Activated naive CD8-positive, alpha-beta T cell treated with anti-CD3 and anti-CD28 coated beads, Interleukin-2, amount 10 ng/mL, durations not matched to agents 7 days and 5 days (primary cell): ENCODE measurements around the gene SSR1. TPM values are rescaled to one million over a fixed set of nuclear protein-coding genes. Genes with fewer than 3 reads are reported as not detected.

ENCODE experiments used
- ATAC-seq: fragments of 150-1000 bp; cut with Tn5 transposase; one replicate; pipeline ENCODE4 v1.10.0; 2021; ENCODE audit warnings: low read depth, moderate library complexity
- POLR2A ChIA-PET: fragments of 350-600 bp; sonication (Branson Sonifier 250); formaldehyde crosslinking; loops from one replicate; lab custom pipeline; 2021; ENCODE audit warnings: antibody characterized with exemption; lab: Charles Lee
- DNase-seq: peaks from one replicate; pipeline ENCODE4 v3.0.0; 2021
- H3K27ac Mint-ChIP-seq: one replicate; pipeline ENCODE4 v1.8.0; 2022; ENCODE audit warnings: mild to moderate bottlenecking, mixed read lengths
- H3K27me3 Mint-ChIP-seq: one replicate; pipeline ENCODE4 v1.8.0; 2022; ENCODE audit warnings: mild to moderate bottlenecking, moderate library complexity, mixed read lengths
- H3K36me3 Mint-ChIP-seq: one replicate; pipeline ENCODE4 v1.8.0; 2021; ENCODE audit warnings: mild to moderate bottlenecking, mixed read lengths
- H3K4me1 Mint-ChIP-seq: one replicate; pipeline ENCODE4 v1.8.0; 2021; ENCODE audit warnings: mixed read lengths
- H3K4me3 Mint-ChIP-seq: one replicate; pipeline ENCODE4 v1.8.0; 2022; ENCODE audit warnings: mild to moderate bottlenecking, moderate library complexity, mixed read lengths
- H3K9me3 Mint-ChIP-seq: one replicate; pipeline ENCODE4 v1.8.0; 2021; ENCODE audit warnings: mixed read lengths
- total RNA-seq, 2 experiments: library from RNA; stranded (reverse); gene quantifications; one replicate each; pipeline ENCODE4 v1.2.3, GENCODE V29; 2021

Gene SSR1
- total RNA-seq, 2 experiments from 2014 or later = 112 to 123 TPM

DNA sequence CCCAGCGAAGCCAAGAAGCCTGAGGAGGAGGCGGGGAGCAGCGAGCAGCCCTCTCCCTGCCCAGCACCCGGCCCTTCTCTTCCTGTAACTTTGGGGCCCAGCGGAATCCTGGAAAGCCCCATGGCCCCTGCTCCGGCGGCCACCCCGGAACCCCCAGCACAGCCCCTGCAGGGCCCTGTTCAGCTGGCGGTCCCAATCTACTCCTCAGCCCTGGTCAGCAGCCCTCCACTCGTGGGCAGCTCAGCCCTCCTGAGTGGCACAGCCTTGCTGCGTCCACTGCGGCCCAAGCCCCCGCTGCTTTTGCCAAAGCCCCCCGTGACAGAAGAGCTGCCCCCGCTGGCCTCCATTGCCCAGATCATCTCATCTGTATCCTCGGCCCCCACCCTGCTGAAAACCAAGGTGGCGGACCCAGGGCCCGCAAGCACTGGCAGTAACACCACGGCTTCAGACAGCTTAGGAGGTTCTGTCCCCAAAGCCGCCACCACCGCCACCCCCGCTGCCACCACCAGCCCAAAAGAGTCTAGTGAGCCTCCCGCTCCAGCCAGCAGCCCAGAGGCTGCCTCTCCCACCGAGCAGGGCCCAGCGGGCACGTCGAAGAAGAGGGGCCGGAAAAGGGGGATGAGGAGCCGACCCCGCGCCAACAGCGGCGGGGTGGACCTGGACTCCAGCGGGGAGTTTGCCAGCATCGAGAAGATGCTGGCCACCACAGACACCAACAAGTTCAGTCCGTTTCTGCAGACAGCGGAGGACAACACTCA, 81.9 kb downstream of the SSR1 start:
- Mint-ChIP-seq H3K4me1 (peaks cover 19% of the 10 kb centered on the region), H3K36me3 (peaks cover 35% of the 10 kb centered on the region), H3K4me3 (no peak overlapping the region), H3K9me3 (no peaks in the 10 kb centered on the region), H3K27me3 (no peaks in the 10 kb centered on the region), H3K27ac (no peak overlapping the region)
- DNase-seq = no peak
- POLR2A ChIA-PET = interaction anchor here (0.5 kb wide), 1 partner anchor 76 kb away, joined by 5 read pairs; no protein-coding TSS in a partner anchor
- ATAC-seq = no peak

DNA sequence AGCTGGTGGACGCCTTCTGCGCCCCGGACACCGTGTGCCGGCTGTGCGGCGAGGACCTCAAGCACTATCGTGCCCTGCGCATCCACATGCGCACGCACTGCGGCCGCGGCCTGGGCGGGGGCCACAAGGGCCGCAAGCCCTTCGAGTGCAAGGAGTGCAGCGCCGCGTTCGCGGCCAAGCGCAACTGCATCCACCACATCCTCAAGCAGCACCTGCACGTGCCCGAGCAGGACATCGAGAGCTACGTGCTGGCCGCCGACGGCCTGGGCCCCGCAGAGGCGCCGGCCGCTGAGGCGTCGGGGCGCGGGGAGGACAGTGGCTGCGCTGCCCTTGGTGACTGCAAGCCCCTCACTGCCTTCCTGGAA, 82.7 kb downstream of the SSR1 start:
- POLR2A ChIA-PET = no interaction called here
- ATAC-seq (no peak), DNase-seq (no peak)
- H3K36me3 Mint-ChIP-seq = peaks cover 31% of the 10 kb centered on the region
- H3K4me3 Mint-ChIP-seq = no peak overlapping the region
- no peaks in the 10 kb centered on the region for H3K27me3 Mint-ChIP-seq
- no peak overlapping the region for H3K27ac Mint-ChIP-seq
- peaks cover 18% of the 10 kb centered on the region for H3K4me1 Mint-ChIP-seq
- no peaks in the 10 kb centered on the region for H3K9me3 Mint-ChIP-seq

DNA sequence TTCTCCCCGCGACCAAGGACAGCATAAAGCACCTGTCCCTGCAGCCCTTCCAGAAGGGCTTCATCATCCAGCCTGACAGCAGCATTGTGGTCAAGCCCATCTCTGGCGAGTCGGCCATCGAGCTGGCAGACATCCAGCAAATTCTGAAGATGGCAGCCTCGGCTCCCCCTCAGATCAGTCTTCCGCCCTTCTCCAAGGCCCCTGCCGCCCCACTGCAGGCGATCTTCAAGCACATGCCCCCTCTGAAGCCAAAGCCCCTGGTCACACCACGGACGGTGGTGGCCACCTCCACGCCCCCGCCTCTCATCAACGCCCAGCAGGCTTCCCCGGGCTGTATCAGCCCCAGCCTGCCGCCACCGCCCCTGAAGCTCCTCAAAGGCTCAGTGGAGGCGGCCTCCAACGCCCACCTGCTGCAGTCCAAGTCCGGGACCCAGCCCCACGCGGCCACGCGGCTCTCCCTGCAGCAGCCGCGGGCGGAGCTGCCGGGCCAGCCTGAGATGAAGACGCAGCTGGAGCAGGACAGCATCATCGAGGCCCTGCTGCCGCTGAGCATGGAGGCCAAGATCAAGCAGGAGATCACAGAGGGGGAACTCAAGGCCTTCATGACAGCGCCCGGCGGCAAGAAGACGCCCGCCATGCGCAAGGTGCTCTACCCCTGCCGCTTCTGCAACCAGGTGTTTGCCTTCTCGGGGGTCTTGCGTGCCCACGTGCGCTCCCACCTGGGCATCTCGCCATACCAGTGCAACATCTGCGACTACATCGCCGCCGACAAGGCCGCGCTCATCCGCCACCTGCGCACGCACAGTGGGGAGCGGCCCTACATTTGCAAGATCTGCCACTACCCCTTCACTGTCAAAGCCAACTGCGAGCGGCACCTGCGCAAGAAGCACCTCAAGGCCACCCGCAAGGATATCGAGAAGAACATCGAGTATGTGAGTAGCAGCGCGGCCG, 83.3 kb downstream of the SSR1 start:
- no peak for DNase-seq
- POLR2A ChIA-PET = no interaction called here
- H3K4me1 Mint-ChIP-seq = peaks cover 16% of the 10 kb centered on the region
- peaks cover 29% of the 10 kb centered on the region for H3K36me3 Mint-ChIP-seq
- H3K9me3 Mint-ChIP-seq = no peaks in the 10 kb centered on the region
- no peaks in the 10 kb centered on the region for H3K27me3 Mint-ChIP-seq
- ATAC-seq = no peak
- H3K4me3 Mint-ChIP-seq = no peak overlapping the region
- H3K27ac Mint-ChIP-seq = no peak overlapping the region

DNA sequence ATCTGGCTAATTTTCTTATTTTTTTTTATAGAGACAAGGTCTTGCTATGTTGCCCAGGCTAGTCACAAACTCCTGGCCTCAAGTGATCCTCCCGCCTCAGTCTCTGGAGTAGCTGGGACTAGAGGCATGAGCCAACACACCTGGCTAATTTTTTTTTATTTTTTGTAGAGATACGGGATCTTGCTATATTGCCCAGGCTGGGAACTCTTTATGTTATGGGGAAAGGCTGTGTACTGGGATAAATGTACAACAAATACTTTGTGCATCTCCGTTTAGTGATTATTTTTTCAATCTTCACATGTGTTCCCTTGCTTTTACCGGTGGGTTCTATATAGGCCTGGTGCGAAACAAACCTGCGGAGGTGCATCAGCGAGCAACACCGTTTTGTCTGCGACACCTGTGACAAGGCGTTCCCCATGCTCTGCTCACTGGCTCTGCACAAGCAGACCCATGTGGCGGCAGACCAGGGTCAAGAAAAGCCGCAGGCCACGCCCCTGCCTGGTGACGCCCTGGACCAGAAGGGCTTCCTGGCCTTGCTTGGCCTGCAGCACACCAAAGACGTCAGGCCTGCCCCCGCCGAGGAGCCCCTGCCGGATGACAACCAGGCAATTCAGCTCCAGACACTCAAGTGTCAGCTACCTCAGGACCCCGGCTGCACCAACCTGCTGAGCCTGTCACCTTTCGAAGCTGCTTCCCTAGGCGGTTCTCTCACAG, 84.2 kb downstream of the SSR1 start:
- no peak for ATAC-seq
- no peak overlapping the region for H3K27ac Mint-ChIP-seq
- H3K27me3 Mint-ChIP-seq = no peaks in the 10 kb centered on the region
- no peak for DNase-seq
- H3K4me3 Mint-ChIP-seq = no peak overlapping the region
- peaks cover 14% of the 10 kb centered on the region for H3K4me1 Mint-ChIP-seq
- H3K9me3 Mint-ChIP-seq = no peaks in the 10 kb centered on the region
- POLR2A ChIA-PET = no interaction called here
- H3K36me3 Mint-ChIP-seq = peaks cover 28% of the 10 kb centered on the region

DNA sequence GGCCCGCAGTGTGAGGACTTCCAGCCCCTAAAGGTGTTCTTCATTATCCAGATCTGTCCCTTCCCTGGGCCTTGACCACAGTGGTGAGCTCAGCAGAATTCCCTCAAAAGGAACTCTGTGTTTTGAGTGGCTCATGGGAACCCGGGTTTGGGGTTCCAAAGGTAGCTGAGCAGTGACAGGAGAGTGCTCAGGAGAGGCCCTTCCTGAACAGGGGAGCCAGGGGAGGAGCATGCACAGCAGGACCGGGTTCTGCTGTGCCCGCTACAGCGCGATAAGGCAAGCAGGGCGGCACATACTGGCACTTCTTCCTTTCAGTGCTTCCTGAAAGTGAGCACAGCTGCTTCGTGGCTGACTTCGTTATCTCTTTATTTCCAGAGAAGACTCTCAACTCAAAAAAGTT, 88.3 kb downstream of the SSR1 start:
- Mint-ChIP-seq H3K4me1 (peaks cover 3% of the 10 kb centered on the region), H3K36me3 (peaks cover 26% of the 10 kb centered on the region), H3K4me3 (no peak overlapping the region), H3K9me3 (no peaks in the 10 kb centered on the region), H3K27ac (no peak overlapping the region), H3K27me3 (no peaks in the 10 kb centered on the region)
- POLR2A ChIA-PET = interaction anchor here (0.6 kb wide), 1 partner anchor 26 kb away, joined by 6 read pairs; no protein-coding TSS in a partner anchor
- ATAC-seq (no peak), DNase-seq (no peak)

DNA sequence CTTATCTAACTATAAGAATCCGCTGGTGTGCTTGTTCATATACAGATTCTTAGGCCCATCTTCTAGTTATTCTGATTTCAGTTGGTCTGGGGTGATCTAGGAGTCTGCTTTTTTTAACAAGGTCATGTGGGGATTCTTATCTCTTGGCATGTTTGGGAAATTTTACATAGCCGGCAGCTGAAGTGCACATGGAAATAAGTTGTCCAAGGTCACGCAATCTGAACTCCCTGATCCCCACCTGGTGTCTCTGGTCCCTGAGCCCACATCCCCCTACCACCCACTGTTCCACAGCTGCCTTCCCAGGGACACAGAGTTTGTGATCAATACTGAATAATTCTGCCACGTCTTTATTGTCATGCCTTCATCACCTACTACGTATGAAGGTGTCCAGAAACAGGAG, 90.8 kb downstream of the SSR1 start:
- peaks cover 5% of the 10 kb centered on the region for H3K4me1 Mint-ChIP-seq
- no peak overlapping the region for H3K27ac Mint-ChIP-seq

DNA sequence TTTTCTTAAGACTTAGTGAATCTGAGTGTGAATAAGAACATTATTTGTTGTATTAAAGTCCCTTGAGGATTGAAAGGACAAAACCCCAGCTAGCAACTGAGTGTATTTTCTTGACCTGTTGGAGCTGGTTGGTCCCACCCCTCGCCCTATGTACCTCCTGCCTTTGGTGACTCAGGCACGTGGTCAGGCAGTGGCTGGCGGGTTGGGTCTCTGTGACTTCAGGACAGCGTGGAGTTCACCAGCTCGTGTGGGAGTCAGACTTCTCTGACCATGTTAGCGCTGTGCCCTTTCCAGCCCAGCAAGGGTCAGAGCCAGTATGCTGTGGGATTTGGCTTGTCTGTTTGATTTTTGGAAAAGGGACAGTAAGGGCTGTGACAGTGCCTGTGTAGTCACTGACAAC, 93.7 kb downstream of the SSR1 start:
- DNase-seq (no peak), ATAC-seq (peak; percentile 35)
- no peaks in the 10 kb centered on the region for H3K27me3 Mint-ChIP-seq
- no peaks in the 10 kb centered on the region for H3K9me3 Mint-ChIP-seq
- H3K36me3 Mint-ChIP-seq = peaks cover 31% of the 10 kb centered on the region
- peak overlapping the region; percentile 12 for H3K27ac Mint-ChIP-seq
- H3K4me1 Mint-ChIP-seq = peaks cover 16% of the 10 kb centered on the region
- POLR2A ChIA-PET = no interaction called here
- H3K4me3 Mint-ChIP-seq = no peak overlapping the region

More for the DNA sequence above, 90.8 kb downstream of the SSR1 start:
- Mint-ChIP-seq H3K9me3 (no peaks in the 10 kb centered on the region), H3K27me3 (no peaks in the 10 kb centered on the region), H3K36me3 (peaks cover 17% of the 10 kb centered on the region), H3K4me3 (no peak overlapping the region)
- ATAC-seq (no peak), DNase-seq (no peak)
- POLR2A ChIA-PET = no interaction called here

DNA sequence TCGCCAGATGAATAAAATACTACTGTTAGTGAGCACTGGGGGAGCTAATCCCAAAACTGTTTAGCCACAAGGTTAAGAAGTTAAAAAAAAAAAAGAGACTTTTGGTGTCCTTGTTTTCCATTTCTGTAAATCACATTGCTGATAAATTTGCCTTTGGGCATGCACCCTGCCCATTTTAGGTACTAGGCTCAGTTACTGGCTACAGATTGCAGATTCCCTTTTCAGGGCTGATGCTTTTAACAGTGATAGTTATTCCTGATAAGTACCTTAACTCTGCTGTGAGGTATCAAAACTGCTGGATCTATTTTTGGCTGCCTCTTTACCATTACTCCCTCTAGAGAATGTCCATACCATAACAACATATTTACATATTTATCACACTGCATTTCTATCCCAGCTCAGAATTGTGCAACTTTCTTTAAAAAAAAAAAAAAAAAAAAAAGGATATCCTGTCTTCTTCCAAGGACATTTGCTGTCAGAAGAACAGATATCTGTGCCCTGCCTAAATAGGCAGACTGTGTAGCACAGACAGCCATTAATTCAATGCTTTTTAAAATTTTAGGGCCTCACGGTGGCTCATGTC, 94.5 kb downstream of the SSR1 start:
- peaks cover 30% of the 10 kb centered on the region for H3K36me3 Mint-ChIP-seq
- ATAC-seq (no peak), DNase-seq (no peak)
- POLR2A ChIA-PET = interaction anchor here (0.6 kb wide), 2 partner anchors 66 to 226 kb away, joined by 3 read pairs; no protein-coding TSS in a partner anchor
- no peaks in the 10 kb centered on the region for H3K27me3 Mint-ChIP-seq
- no peaks in the 10 kb centered on the region for H3K9me3 Mint-ChIP-seq
- no peak overlapping the region for H3K4me3 Mint-ChIP-seq
- peaks cover 18% of the 10 kb centered on the region for H3K4me1 Mint-ChIP-seq
- no peak overlapping the region for H3K27ac Mint-ChIP-seq

Other genes with a start within 250 kb of the SSR1 start
- 10 to 100 TPM; 37.0 to 39.1 TPM for gene RREB1, start 205.2 kb downstream of the SSR1 start, total RNA-seq
- under 1 TPM; 0.17 to 0.20 TPM for gene CAGE1, start 76.5 kb upstream of the SSR1 start, total RNA-seq
- 10 to 100 TPM; 29.6 to 31.1 TPM for gene RIOK1, start 76.6 kb upstream of the SSR1 start, total RNA-seq
- under 1 TPM; 0.11 to 0.17 TPM for gene DSP, start 228.5 kb upstream of the SSR1 start, total RNA-seq